IPS-NIHi7 (cell line): Measurements from ENCODE around the gene METTL25.
"Not testable (repeated sequence)": the region's sequence is repeated elsewhere in the genome, so short reads cannot be mapped to it uniquely, and the experiment has no call there.

Source experiments
- DNase-seq: peaks from one replicate; pipeline ENCODE4 v3.0.0; 2012; ENCODE audit warnings: mixed read lengths; ENCODE audit errors: extremely low spot score

METTL25 gene

GRCh38 chr12:82358200-82359114 lies at the start of gene METTL25, which contains the start of gene CCDC59:
METTL25 (plus strand) TSS chr12:82358529; CDS start chr12:82358566, 37 bp downstream.
CCDC59 (minus strand) TSS chr12:82358387; CDS start chr12:82358376, 11 bp downstream.
- peak; percentile 92 for DNase-seq

GRCh38 chr12:82314406-82314892 lies 43.9 kb upstream of the METTL25 start:
- peak; percentile 22 for DNase-seq

DNA sequence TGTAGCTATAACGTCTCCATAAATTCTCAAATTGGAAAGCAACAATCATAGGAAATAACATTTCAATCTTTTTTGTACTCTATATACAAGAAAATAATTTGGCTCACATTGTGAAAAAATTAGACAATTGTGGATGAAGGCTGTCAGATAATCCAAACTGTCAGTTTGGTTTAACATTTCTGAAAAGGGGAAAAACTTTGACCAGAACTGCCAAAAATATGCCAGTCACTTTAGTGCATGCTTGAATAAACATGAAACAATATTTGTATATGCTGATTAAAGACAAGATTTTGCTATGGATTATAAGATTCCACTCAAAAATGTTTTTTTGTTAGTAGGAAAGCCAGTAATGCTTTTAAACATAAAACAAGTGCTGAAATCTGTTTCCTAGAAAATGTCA lies 39.1 kb upstream of the METTL25 start:
- no peak for DNase-seq

DNA sequence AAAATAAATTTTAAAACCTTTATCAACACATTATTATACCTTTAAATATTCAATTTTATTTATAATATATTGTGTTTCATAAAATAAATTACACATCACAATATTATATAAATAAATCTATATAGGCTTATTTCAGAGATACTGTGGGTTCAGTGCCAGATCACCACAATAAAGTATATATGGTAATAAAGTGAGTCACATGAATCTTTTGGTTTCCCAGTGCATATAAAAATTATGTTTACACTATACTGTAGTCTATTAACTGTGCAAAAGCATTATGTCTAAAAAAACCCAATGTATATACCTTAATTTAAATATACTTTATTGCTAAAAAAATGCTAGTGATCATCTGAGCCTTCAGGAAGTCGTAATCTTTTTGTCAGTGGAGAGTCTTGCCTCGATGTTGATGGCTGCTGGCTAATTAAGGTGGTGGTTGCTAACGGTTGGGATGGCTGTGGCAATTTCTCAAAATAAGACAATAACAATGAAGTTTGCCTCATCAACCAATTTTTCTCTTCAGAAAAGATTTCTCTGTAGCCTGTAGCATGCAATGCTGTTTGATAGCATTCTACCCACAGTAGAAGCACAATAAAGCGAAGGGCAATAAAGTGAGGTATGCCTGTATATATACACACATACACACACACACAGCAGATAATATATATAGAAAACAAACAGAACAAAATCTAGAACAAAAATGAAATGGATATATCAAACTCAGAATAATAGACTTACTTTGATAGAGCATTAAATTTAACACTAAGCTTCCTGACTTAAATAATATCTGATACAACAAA lies 32.6 kb upstream of the METTL25 start:
- no peak for DNase-seq

DNA sequence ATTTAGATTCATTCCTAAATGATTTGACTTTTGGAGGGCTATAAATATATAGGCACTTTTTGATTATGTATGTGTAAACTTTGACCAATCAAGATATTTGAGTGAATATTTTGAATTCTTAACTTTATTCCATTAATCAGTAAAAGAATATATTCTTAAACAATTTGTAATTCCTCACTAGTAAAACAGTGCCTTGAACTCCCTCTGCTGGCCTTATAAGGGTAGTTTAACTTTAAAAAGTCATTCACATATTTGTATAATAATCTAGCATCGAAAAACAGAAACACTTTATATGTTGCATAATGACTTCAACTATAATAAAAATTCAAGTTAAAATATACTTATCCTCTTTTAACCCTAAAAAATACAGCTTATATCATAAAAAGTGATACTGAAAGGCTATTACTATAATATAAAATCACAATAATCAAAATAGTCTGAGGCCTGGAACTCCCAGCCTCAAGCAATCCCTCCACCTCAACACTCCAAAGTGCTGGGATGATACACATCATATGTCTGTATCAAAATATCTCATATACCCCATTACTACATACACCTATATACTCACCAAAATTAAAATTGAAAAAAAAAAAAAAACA lies 31.3 kb upstream of the METTL25 start:
- no peak for DNase-seq

DNA sequence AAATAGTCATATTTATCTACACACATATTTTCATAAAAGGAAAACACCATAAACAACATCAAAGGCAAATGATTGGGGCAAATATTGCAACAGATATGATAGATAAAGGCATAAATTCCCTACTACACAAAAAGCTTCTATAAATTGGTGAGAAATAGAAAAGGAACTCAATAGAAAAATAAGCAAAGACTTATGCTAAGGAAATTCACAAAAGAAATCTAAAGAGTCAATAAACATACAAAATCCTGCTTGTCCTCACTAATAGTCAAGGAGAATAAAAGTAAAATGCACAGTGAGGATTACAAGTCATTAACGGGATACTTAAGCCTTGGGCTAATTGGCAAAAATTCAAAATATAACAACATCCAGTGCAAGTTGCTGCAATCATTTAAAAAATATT lies 30.5 kb upstream of the METTL25 start:
- DNase-seq, result no peak

DNA sequence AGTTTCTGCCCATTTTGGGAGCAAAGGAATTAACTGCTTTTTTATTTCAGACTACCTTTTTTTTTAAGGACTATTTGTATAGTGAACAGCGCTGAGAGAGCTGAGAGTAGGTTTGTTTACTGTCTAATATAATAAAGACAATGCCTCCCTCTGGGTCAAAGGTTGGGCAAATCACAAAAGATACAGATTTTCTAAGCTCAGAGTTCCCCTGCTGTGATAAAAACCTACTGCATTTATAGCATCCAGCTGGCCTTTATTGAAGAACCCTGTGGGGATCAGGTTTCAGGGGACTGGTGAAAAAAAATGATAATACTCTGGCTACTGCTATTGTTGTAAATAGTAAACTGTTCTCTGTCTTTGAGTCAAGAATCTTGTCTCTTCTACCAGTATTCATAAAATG lies 28.8 kb upstream of the METTL25 start:
- DNase-seq, result no peak

DNA sequence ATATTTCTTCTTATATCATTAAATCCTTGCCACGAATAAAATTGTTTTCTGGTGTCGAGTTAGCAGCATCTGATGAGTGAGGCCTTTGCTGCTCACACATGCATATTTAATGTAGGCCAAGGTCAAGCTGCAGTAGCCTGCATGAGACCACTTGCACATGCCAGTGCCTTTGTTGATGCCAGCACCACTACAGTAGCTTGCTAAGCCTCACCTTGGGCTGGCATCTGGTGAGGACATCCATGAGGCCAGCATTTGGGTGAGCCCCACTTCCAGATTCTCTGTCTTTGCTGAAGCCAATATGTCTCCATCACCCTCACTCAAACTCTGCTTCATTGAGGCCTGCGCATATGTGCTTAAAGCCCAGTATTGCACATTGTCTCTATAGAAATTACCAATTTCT lies 8.2 kb upstream of the METTL25 start:
- no peak for DNase-seq

- no peak for DNase-seq
These were observed 6.9 kb upstream of the METTL25 start for GRCh38 chr12:82351390-82351789.

- no peak for DNase-seq
These were observed 989 bp upstream of the METTL25 start for GRCh38 chr12:82357340-82357739.

DNA sequence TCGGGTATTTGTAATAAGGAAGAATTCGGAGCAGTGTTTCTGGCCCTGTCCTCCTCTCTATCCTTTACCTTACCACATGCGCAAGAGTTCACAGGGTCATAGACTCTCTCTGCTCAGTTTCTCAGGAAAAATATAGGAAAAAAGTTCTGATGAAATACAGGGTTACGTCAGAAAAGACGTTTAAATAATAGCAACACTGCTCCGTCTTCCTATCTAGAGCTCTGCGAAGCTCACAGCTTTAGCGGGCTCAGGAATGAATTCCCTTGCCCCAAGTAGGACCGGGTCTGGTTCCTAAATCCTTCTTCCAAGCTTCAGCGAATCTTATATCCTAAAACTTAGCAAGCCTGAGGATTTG lies 507 bp upstream of the METTL25 start:
- no peak for DNase-seq

DNA sequence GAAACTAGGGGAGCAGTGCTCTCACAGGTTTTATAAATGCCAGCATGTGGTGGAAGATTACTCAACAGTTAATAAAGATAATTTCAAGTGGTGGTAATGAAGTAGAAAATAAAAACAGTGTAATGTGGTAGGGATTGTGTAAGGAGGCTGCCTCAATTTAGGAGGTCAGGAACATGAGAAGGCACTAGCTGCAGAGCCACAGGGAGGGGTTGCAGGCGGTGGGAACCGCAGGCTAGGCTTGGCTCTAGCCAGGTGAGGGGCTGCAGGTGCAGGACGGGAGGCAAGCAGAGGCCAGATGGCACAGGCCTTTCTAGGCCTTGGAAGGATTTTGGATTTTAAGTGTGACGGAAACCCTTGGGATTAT lies 768 bp downstream of the METTL25 start:
- peak; percentile 23 for DNase-seq

GRCh38 chr12:82360834-82361233 lies 2.5 kb downstream of the METTL25 start:
- DNase-seq, result not testable (repeated sequence)

- no peak for DNase-seq
These were observed 3.2 kb downstream of the METTL25 start for GRCh38 chr12:82361461-82361915.

- DNase-seq, result no peak
These were observed 5.7 kb downstream of the METTL25 start for GRCh38 chr12:82363990-82364389.

DNA sequence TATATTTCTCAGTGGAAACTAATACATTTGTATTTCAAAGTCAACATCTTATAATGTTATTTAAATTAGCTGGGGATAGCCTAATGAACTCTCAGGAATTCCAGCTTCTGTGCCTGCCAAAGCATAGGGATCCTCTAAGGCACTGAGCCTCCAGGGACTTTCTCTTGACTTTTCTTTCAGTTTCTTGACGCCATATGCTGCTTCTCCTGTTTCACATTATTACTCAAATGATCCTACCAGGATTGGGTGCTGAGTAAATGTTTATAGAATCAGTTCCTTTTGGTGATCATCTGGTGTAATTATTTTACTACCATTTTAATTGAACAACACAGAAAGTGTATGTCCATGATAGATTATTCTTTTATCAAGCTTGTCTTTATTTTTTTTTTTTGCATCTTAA lies 7.9 kb downstream of the METTL25 start:
- no peak for DNase-seq

GRCh38 chr12:82375201-82375600 lies 16.9 kb downstream of the METTL25 start:
- no peak for DNase-seq

GRCh38 chr12:82378997-82379396 lies 20.7 kb downstream of the METTL25 start:
- DNase-seq, result no peak

DNA sequence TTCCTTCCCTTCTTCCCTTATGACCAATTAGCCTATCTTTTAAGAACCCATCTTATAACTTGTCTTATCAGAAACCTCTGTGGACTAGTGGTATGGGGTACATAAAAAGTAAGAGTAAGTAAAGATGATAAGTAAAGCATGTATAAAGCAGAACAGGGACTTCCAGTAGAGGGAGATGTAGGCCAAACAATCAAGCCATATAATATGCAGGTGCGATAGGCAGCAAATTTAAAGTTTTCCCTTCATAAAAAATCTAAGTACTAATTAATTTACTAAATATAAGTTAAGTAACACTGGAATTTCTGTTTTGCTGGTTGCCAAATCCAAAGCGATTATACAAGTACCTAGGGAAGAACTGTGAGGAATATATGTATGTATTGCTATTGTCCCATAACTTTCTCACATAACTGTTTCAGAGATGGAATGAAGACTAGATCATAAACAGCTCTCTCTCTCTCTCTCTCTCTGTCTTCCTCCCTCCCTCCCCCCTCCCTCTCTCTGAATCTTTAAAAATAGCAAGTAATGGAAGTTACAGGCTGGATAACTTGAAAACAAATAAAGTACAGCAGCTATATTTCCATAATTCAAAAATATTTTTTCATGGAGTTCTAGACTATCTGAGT lies 25.7 kb downstream of the METTL25 start:
- peak; percentile 9 for DNase-seq

- no peak for DNase-seq
These were observed 40.5 kb downstream of the METTL25 start for GRCh38 chr12:82398879-82399278.

DNA sequence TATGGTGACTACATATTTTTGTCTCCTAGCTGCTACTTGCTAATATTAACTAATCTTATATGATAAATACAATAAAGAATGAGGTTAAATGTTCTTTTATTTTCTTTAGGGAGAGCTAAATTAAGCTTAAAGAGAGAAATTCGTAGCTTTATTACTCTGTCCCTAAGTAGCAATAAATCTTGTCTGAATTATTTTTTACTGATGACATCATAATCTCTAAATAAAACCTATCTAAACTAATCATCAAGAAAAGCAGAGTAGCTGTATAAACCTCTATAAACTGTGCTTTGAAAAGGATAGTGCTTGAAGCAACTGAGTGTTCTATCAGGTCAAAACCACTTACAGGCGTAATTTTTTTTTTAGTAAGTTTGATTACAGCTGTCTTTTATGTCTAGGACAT lies 42.5 kb downstream of the METTL25 start:
- DNase-seq, result no peak

DNA sequence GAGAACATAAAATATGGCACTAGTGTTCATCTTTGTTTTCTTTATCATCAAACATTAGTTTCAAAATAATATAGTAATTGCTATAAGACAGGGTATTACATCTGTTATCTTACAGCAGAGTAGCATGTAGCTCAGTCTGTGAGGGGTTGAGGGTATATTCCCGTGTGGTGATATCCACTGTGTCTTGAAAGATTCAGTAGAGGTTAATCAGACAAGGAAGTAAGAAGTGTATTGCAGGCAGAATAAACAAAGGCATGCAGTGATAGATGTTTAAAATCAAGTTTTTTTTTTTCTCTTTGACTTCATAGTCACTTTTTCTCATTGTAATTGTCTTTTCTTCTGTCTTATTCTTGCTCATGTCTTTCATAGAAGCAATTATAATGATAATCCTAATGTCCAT lies 48.3 kb downstream of the METTL25 start:
- DNase-seq, result no peak
